GM04503 (cell line): ENCODE measurements around the gene CNTF.

ENCODE experiments used
- DNase-seq: peaks from one replicate; pipeline ENCODE4 v3.0.0-alpha.2; 2012; ENCODE audit warnings: low read depth

Gene CNTF

DNA sequence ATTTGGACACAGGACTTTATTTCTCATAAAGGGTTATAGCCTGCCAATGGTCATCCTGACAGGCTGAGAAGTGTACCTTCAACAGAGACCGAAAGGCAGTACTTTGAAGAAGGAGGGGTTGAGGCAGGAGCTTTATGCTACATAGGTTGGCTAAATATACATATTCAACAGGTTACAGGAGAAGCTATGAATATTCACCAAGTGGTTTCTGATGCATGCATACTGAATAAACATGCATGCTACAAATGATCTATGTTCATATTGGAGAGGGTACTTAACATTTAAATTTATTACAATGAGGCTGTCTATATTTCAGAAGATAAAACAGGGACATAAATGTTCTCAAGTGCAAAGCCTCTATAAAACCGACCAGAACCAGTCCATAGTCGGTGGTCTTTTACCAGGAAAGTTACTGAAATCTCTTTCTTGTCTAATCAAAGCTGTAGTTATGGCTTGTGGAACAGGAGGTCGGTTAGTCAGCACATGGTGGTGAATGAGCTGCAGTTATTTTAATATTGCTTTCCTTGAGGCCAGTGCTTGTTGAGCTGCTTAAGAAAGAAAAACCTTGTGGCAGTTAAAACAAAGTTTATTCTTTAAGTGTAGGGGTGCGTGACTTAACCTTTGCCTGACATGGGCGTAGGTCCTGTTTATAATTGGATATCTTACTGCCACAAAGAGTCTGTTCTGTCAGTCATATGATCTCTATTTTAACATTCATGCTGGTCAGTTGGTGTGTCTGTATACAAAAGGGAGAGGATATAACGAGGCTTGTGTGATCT is 19.5 kb downstream of the CNTF start:
- DNase-seq, result no peak

DNA sequence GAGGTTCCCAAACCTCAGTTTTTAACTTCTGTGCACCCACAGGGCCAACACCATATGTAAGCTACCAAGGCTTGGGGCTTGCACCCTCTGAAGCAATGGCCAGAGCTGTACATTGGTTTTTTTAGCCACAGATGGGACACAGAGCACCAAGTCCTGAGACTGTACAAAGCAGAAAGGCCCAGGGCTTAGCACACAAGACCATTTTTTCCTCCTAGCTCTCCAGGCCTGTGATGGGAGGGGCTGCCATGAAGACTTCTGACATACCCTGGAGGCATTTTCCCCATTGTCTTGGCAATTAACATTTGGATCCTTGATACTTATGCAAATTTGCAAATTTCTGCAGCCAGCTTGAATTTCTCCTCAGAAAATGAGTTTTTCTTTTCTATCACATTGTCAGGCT is 23.4 kb downstream of the CNTF start:
- no peak for DNase-seq

DNA sequence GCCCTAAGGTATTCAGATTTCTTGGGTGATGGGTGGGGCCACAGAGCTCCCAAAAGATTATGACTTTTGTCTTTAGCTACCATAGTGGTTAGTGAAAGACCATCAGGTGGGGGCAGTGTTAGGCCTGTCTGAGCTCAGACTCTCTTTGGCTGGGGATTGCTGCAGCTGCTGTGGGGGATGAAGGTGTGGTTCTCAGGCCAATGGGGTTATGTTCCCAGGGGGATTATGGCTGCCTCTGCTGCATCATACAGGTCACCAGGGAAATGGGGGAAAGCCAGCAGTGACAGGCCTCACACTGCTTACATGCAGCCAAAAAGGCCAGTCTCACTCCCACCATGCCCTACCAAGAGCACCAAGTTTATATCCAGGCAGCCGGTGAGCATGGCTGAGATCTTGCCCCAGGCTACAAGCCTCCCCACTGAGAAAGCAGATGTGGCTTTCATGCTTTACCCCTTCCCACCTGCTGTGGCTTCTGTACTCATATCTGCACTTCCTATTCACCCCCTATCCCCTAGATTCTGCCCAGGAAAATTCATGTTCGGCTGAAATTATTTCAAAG is 24.8 kb downstream of the CNTF start:
- DNase-seq, result no peak

GRCh38 chr11:58647866-58648265 is 25.4 kb downstream of the CNTF start:
- DNase-seq, result no peak

- DNase-seq, result no peak
These were observed 27.2 kb downstream of the CNTF start for GRCh38 chr11:58649623-58650022.

DNA sequence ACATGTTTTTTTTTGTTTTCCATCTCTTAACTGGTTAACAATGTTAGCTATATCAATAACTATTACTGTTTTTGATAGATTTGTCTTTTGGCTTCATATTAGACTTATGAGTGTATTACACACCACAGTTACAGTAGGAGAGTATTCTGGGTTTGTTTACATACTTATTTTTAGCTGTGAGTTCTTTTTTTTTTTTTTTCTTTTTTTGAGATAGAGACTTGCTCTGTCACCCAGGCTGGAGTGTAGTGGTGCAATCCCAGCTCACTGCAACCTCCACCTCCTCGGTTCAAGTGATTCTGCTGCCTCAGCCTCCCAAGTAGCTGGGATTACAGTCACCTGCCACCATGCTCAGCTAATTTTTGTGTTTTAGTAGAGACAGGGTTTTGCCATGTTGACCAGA is 28.0 kb downstream of the CNTF start:
- DNase-seq, result no peak

GRCh38 chr11:58652726-58653280 is 30.3 kb downstream of the CNTF start:
- DNase-seq, result no peak

- DNase-seq, result no peak
These were observed 31.8 kb downstream of the CNTF start for GRCh38 chr11:58654079-58654907.

DNA sequence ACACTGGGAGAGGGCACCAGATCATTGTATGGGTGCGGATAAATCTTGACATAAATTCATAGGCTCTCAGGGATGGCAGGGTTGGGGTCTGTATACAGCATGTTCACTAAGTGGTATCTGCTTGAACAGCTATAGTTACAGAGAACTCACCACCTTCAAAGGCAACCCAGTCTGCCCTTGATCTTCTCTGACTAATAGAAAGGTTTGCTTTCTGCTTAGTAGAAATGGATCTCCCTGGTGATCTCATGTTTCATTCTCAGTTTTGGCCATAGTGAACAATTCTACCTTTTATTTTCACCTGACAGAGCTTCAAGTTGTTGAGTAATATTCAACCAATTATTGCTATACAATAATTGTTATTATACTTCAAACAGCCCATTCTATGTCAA is 32.4 kb downstream of the CNTF start:
- no peak for DNase-seq

DNA sequence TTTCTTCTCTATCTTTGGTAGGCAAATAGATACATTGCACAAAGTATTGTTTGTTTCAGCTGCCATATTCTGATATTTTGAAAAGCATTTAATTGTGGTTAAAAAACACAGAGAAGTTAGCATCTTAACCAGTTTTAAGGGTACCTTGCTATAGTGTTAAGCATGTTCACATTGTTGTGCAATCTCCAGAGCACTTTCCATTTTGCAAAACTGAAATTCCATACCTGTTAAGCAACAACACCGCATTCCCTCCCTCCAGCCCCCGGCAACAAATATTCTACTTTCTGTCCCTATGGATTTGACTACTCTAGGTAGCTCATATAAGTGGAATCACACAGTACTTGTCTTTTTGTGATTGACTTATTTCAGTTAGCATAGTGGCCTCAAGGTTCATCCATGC is 33.9 kb downstream of the CNTF start:
- DNase-seq, result no peak

- DNase-seq, result no peak
These were observed 36.2 kb downstream of the CNTF start for GRCh38 chr11:58658623-58659022.

DNA sequence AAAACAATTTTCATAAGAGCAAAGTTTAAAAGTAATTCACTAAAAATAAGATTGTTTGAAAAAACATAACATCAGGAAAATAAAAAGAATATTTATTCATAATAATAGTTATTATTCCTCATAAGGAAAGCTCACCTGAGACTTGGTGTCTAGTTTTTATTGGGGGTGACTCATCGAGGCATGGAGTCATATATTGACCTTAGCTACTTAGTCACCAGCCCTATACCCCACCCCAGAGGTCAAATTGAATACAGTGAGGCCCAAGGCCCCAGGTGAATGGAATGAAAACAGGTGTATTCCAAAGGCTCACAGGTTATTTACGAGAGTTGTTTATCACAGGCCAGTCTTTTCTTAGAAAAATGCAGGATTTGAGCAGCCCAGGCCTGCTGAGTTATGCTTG is 36.9 kb downstream of the CNTF start:
- no peak for DNase-seq

DNA sequence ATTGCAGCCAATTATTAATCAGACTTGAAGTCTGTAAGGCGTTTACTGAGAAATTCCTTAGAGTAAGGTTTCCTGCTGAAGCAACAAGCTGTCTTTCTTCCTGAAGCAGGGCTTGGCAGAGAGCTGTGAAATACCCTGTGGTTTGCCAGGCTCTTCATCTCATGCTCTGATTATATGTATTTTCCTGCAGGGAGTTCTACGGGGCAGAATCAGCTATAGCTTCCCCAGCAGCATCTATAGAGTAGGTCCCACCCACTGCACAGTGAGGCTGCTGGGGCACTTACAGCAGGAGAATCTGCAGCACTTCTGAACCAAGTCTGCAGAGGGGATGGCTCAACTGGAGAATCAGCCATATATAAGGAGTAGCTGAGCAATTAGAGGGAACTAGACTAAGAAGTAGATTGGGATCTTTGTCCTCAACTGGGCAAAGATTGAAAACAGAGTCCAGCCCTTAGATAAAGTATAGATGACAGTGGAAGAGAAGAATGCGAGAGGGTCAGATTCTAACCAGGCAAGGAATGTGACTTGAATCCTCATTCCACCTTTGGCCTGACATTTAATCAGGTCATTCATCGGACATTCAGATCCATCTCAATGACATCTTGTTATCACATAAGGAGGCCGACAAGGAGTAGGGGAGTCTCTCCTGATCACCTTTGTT is 37.6 kb downstream of the CNTF start:
- DNase-seq, result no peak

DNA sequence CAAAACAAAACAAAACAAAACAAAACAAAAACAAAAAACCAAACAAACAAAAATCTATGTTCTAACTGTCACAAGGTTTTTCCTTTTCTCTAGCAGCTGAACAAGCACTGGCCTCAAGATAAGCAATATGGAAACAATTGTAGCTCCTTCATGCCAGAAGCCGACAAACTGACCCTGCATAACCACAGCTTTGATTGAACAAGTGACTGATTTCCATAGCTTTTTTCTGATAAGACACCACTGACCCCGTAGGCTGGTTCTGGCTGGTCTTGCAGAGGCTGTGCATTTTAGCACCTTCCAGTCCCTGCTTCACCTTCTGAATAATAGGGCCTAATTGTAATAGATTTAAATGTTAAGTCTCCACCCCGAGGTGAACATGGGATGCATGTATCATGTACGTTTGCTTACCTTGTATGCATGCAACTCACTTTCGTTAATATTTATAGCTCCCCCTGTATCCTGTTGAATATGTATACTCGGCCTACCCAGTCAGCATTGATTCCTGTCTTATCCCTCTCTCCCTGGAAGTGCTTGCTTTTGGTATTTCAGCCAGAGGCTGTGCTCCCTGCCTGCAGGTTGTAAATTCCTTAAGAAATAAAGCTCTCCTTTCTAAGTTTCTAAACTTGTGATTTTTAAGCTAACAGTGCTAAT is 49.6 kb downstream of the CNTF start:
- DNase-seq, result no peak

DNA sequence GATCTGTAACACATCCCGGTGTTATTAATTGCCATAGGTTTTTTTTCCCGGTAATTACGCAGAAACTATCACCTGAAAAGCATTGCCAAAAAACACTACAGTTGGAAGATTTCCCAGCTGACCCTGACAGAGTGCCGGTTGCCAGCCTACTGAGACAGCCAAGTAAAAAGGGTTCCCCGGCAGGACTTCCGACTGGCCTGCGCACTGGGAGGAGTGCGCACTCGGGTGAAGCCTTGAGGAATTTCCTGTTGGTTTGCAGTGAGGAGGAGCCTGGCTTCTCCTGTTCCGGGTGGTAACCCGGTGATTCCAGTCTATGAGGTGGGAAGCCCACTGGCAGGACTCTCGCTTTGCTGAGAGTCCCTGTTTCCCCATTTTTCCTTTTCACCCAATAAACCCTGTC is 52.1 kb downstream of the CNTF start:
- no peak for DNase-seq
